ENCODE data around the gene SDC4. TPM values are rescaled to one million over a fixed set of nuclear protein-coding genes. Genes with fewer than 3 reads are reported as not detected.

SDC4 gene
- total and polyA plus RNA-seq, 3 experiments from 2014 or later, result 1.5 to 98.1 (median 91.3) TPM

DNA sequence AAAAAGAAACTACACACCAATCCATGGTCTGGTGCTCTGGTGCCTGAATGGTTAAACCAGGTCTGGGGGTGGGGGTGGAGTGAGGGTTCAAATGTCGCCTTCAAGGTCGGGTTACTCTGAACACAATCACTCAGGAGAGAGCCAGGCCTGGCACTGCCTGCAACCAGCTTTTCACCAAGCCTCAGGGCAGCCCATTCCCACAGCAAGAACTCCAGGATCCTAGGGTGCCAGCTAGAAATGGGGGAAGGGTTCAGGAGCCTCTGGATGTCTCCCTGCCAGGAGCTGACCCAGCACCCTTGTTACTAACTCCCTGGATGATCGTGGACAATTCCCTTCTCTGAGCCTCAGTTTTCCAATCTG, 6.7 kb downstream of the SDC4 start:
- no peak for DNase-seq
- H3K4me1 ChIP-seq (ENCODE audit: insufficient read depth, low read length), result no peaks in the 10 kb centered on the region
- H3K27me3 ChIP-seq (ENCODE audit: insufficient read depth, low read length, poor library complexity, severe bottlenecking), result no peaks in the 10 kb centered on the region
- H3K27ac ChIP-seq (ENCODE audit: low read depth, low read length), result no peak overlapping the region
- POLR2A ChIA-PET, result no interaction called here
- Mint-ChIP-seq H3K9me3 (no peaks in the 10 kb centered on the region), H3K27ac (no peak overlapping the region), H3K4me1 (peaks cover 0 to 2% (median 1%) of the 10 kb centered on the region in 3 donors), H3K27me3 (peaks cover 0 to under 1% of the 10 kb centered on the region in 2 donors), H3K36me3 (no peaks in the 10 kb centered on the region), H3K4me3 (no peak overlapping the region)
- CTCF ChIA-PET, result interaction anchor here (0.9 kb wide), 1 partner anchor 429 kb away, joined by 3 read pairs; no protein-coding TSS in a partner anchor
- H3K36me3 ChIP-seq (ENCODE audit: insufficient read depth, low read length), result no peaks in the 10 kb centered on the region
- H3K9me3 ChIP-seq (ENCODE audit: low read length), result no peaks in the 10 kb centered on the region
- H3K4me3 ChIP-seq (ENCODE audit: low read length), result no peak overlapping the region

- no peaks in the 10 kb centered on the region for H3K27me3 Mint-ChIP-seq
- POLR2A ChIA-PET, result no interaction called here
Measured at GRCh38 chr20:45340951-45341350, 7.3 kb downstream of the SDC4 start.

DNA sequence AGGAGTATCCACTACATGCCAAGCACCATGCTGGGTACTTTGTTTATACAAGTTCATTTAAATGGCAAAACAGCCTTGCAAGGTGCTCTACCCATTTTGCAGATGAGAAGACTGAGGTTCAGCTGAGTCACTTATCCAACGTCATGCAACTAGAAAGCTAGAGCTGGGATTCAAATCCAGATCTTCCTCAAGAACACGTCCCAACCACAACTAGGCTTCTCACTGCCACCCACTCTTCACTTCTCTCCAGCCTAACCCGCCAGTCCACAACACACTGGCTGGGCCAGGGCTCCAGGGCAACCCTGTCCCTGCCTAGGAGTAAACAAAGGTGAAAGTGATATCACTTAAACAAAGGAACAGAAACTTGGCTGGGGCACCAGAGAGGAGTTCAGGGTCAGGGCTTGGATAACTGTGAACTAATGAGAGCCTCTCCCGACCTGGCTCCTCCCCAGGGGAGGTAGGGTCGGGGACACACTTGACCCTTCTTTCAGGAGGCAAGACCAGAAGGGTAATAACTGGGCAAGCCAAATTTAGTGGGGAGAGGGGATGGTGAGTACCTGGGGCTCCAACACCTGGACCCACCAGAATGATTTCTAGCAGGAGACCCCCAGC, 7.9 kb downstream of the SDC4 start:
- no peaks in the 10 kb centered on the region for H3K9me3 Mint-ChIP-seq
- Histone ChIP-seq H3K4me1 (ENCODE audit: insufficient read depth, low read length) (no peaks in the 10 kb centered on the region), H3K4me3 (ENCODE audit: low read length) (no peak overlapping the region), H3K27ac (ENCODE audit: low read depth, low read length) (no peak overlapping the region), H3K36me3 (ENCODE audit: insufficient read depth, low read length) (no peaks in the 10 kb centered on the region), H3K27me3 (ENCODE audit: insufficient read depth, low read length, poor library complexity, severe bottlenecking) (no peaks in the 10 kb centered on the region), H3K9me3 (ENCODE audit: low read length) (no peaks in the 10 kb centered on the region)
- POLR2A ChIA-PET, result interaction anchor here (1.3 kb wide), 1 partner anchor 8 kb away, joined by 3 read pairs; the partner anchor contains the start of gene SDC4
- no peaks in the 10 kb centered on the region for H3K36me3 Mint-ChIP-seq
- no peaks in the 10 kb centered on the region for H3K4me1 Mint-ChIP-seq
- no peak for DNase-seq
- CTCF ChIA-PET, result no interaction called here
- H3K27me3 Mint-ChIP-seq, result no peaks in the 10 kb centered on the region
- no peak overlapping the region for H3K27ac Mint-ChIP-seq
- no peak overlapping the region for H3K4me3 Mint-ChIP-seq

More at GRCh38 chr20:45340951-45341350, 7.3 kb downstream of the SDC4 start:
- CTCF ChIA-PET, result no interaction called here
- H3K36me3 Mint-ChIP-seq, result no peaks in the 10 kb centered on the region
- H3K4me3 Mint-ChIP-seq, result no peak overlapping the region
- Histone ChIP-seq H3K27me3 (ENCODE audit: insufficient read depth, low read length, poor library complexity, severe bottlenecking) (no peaks in the 10 kb centered on the region), H3K9me3 (ENCODE audit: low read length) (no peaks in the 10 kb centered on the region), H3K36me3 (ENCODE audit: insufficient read depth, low read length) (no peaks in the 10 kb centered on the region), H3K27ac (ENCODE audit: low read depth, low read length) (no peak overlapping the region), H3K4me1 (ENCODE audit: insufficient read depth, low read length) (no peaks in the 10 kb centered on the region), H3K4me3 (ENCODE audit: low read length) (no peak overlapping the region)
- H3K4me1 Mint-ChIP-seq, result no peaks in the 10 kb centered on the region
- peak overlapping the region in 1 of 8 donors; percentile 63 for H3K27ac Mint-ChIP-seq
- DNase-seq, result no peak
- no peaks in the 10 kb centered on the region for H3K9me3 Mint-ChIP-seq

- CTCF ChIA-PET, result no interaction called here
Measured at GRCh38 chr20:45339799-45340198, 8.4 kb downstream of the SDC4 start.

DNA sequence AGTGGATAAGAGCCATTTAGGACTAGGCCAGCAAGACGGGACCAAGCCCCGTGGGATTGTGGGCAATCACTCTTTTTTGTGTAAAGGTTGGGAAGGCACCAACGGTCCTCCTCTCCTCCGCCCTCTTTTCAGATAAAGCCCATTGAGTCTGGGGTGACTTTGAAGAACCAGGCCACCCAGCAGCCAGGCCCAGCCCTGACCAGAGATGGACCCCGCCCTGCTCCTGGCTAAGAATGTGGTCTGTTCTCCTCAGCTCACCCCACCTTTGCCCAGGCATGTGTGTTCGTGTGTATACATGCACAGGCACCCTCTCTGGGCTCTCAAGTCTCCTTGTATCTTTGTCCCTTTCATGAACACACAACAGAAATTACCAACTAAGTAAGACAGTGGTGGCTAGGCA, 9.1 kb downstream of the SDC4 start:
- POLR2A ChIA-PET, result interaction anchor here (1.3 kb wide), 1 partner anchor 9 kb away, joined by 3 read pairs; the partner anchor contains the start of gene SDC4

More at GRCh38 chr20:45339799-45340198, 8.4 kb downstream of the SDC4 start:
- H3K4me1 ChIP-seq (ENCODE audit: insufficient read depth, low read length), result no peaks in the 10 kb centered on the region
- no peaks in the 10 kb centered on the region for H3K9me3 Mint-ChIP-seq
- H3K4me3 ChIP-seq (ENCODE audit: low read length), result no peak overlapping the region
- no peak for DNase-seq
- H3K27ac ChIP-seq (ENCODE audit: low read depth, low read length), result no peak overlapping the region
- H3K36me3 Mint-ChIP-seq, result no peaks in the 10 kb centered on the region
- no peaks in the 10 kb centered on the region for H3K9me3 ChIP-seq (ENCODE audit: low read length)
- H3K36me3 ChIP-seq (ENCODE audit: insufficient read depth, low read length), result no peaks in the 10 kb centered on the region
- peak overlapping the region in 1 of 8 donors; percentile 82 for H3K27ac Mint-ChIP-seq
- POLR2A ChIA-PET, result interaction anchor here (1.3 kb wide), 1 partner anchor 9 kb away, joined by 3 read pairs; the partner anchor contains the start of gene SDC4
- H3K27me3 Mint-ChIP-seq, result no peaks in the 10 kb centered on the region
- no peaks in the 10 kb centered on the region for H3K27me3 ChIP-seq (ENCODE audit: insufficient read depth, low read length, poor library complexity, severe bottlenecking)
- no peaks in the 10 kb centered on the region for H3K4me1 Mint-ChIP-seq
- H3K4me3 Mint-ChIP-seq, result no peak overlapping the region

DNA sequence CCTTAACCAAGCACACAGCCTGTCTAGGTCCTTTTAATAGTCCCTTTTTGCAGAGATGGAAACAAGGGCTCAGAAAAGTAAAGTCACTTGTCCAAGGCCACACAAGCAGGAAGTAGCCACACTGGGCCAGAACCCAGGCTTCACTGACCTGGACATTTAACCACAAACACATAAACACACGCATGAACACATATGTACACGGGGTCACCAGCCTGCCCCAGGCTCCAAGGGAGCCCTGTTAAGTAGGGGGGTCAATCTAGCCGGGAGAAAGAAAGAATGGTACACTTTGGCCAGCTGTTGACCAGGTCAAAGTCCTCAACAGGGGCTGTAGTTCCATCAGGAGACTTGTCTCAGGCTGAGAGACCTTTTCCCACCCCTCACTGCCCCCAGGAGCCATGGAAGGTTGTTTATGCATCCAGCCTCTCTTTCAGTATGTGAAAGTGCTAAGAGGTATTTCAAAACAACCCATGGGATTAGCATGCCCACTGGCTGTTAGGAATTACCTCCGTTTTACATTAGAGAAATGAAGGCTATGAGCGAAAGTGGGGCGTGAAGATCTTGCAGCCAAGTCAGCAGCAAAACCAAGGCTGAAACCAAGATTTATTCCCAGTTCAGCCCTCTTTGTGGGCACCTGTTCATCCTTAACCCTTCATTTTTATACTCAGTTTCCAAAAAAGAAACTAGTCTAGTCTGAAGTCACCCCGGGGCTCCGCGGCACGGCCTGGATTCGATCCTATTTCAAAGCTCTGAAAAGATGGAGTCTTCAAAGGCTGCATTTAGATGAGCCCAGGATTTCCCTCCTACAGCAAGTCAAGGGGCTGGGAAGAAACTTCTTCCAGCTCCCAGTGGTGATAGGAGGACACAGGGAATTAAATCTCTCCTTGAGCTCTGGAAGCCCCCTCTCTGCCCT, 9.8 kb downstream of the SDC4 start:
- Mint-ChIP-seq H3K9me3 (no peaks in the 10 kb centered on the region), H3K36me3 (no peaks in the 10 kb centered on the region), H3K27ac (no peak overlapping the region), H3K27me3 (no peaks in the 10 kb centered on the region), H3K4me1 (no peaks in the 10 kb centered on the region), H3K4me3 (no peak overlapping the region)
- H3K27ac ChIP-seq (ENCODE audit: low read depth, low read length), result peak overlapping the region; percentile 14
- no peak overlapping the region for H3K4me3 ChIP-seq (ENCODE audit: low read length)
- H3K36me3 ChIP-seq (ENCODE audit: insufficient read depth, low read length), result no peaks in the 10 kb centered on the region
- no peaks in the 10 kb centered on the region for H3K27me3 ChIP-seq (ENCODE audit: insufficient read depth, low read length, poor library complexity, severe bottlenecking)
- H3K4me1 ChIP-seq (ENCODE audit: insufficient read depth, low read length), result no peaks in the 10 kb centered on the region
- H3K9me3 ChIP-seq (ENCODE audit: low read length), result no peaks in the 10 kb centered on the region
- DNase-seq, result no peak
- ChIA-PET POLR2A (no interaction called here), CTCF (no interaction called here)

More for the DNA sequence above, 9.1 kb downstream of the SDC4 start:
- Mint-ChIP-seq H3K4me3 (no peak overlapping the region), H3K36me3 (no peaks in the 10 kb centered on the region), H3K27ac (no peak overlapping the region), H3K9me3 (no peaks in the 10 kb centered on the region), H3K27me3 (no peaks in the 10 kb centered on the region), H3K4me1 (no peaks in the 10 kb centered on the region)
- DNase-seq, result no peak
- Histone ChIP-seq H3K4me3 (ENCODE audit: low read length) (no peak overlapping the region), H3K27ac (ENCODE audit: low read depth, low read length) (no peak overlapping the region), H3K27me3 (ENCODE audit: insufficient read depth, low read length, poor library complexity, severe bottlenecking) (no peaks in the 10 kb centered on the region), H3K36me3 (ENCODE audit: insufficient read depth, low read length) (no peaks in the 10 kb centered on the region), H3K9me3 (ENCODE audit: low read length) (no peaks in the 10 kb centered on the region), H3K4me1 (ENCODE audit: insufficient read depth, low read length) (no peaks in the 10 kb centered on the region)
- CTCF ChIA-PET, result no interaction called here

GRCh38 chr20:45337367-45338120, 10.7 kb downstream of the SDC4 start:
- H3K9me3 ChIP-seq (ENCODE audit: low read length), result no peaks in the 10 kb centered on the region
- POLR2A ChIA-PET, result no interaction called here
- no peaks in the 10 kb centered on the region for H3K4me1 ChIP-seq (ENCODE audit: insufficient read depth, low read length)
- Mint-ChIP-seq H3K27ac (no peak overlapping the region), H3K4me3 (no peak overlapping the region), H3K4me1 (no peaks in the 10 kb centered on the region), H3K9me3 (no peaks in the 10 kb centered on the region), H3K27me3 (no peaks in the 10 kb centered on the region), H3K36me3 (no peaks in the 10 kb centered on the region)
- H3K36me3 ChIP-seq (ENCODE audit: insufficient read depth, low read length), result no peaks in the 10 kb centered on the region
- H3K27me3 ChIP-seq (ENCODE audit: insufficient read depth, low read length, poor library complexity, severe bottlenecking), result no peaks in the 10 kb centered on the region
- H3K4me3 ChIP-seq (ENCODE audit: low read length), result no peak overlapping the region
- DNase-seq, result no peak
- CTCF ChIA-PET, result no interaction called here
- peak overlapping the region; percentile 14 for H3K27ac ChIP-seq (ENCODE audit: low read depth, low read length)

Measured in CD8-positive, alpha-beta memory T cell (primary cell).